Gastrocnemius medialis (tissue), 4 donors: ENCODE data around the gene PFN1. TPM values are rescaled to one million over a fixed set of nuclear protein-coding genes. Genes with fewer than 3 reads are reported as not detected.

Experiments used
- ATAC-seq, 2 donors: fragments of 150-250 bp; one replicate each; pipeline ENCODE4 v1.9.1; 2016
- DNase-seq, 2 donors: peaks; one replicate each; pipeline ENCODE4 v3.0.0-alpha.2; 2019
- H3K27ac ChIP-seq, 4 donors: fragments of 200-600 bp; sonication (generic); 1 replicate in 1 of 4; 2 replicates in 3 of 4; pipeline ENCODE4 v1.5.1; 2016 to 2018; ENCODE audit warnings: mild to moderate bottlenecking in 2 of 4, moderate library complexity in 1 of 4
- H3K27me3 ChIP-seq, 3 donors: fragments of 200-600 bp; sonication (generic) in 2 of 3; 1 replicate in 1 of 3; 2 replicates in 2 of 3; pipeline versions ENCODE4 v1.5.1 to v1.6.0; 2016 to 2019; ENCODE audit warnings: mild to moderate bottlenecking in 1 of 3, moderate library complexity in 1 of 3
- H3K36me3 ChIP-seq, 2 donors: fragments of 200-600 bp; sonication (generic) in 1 of 2; one replicate each; pipeline ENCODE4 v1.5.1; 2017 to 2018
- H3K4me1 ChIP-seq, 2 donors: fragments of 200-600 bp; sonication (generic) in 1 of 2; one replicate each; pipeline ENCODE4 v1.5.1; 2016 to 2017; ENCODE audit warnings: mild to moderate bottlenecking in 2 of 2
- H3K4me3 ChIP-seq, 4 donors: fragments of 200-600 bp; sonication (generic) in 3 of 4; 1 replicate in 1 of 4; 2 replicates in 3 of 4; pipeline ENCODE4 v1.5.1; 2016 to 2019; ENCODE audit warnings: mild to moderate bottlenecking in 2 of 4
- H3K9me3 ChIP-seq, 3 donors: fragments of 200-600 bp; sonication (generic) in 2 of 3; 1 replicate in 1 of 3; 2 replicates in 2 of 3; pipeline ENCODE4 v1.5.1; 2016 to 2019
- CTCF ChIP-seq, 5 experiments: fragments of 450-650 bp in 3 of 5; fragments of 200-600 bp in 2 of 5; sonication (generic) in 2 of 5; IDR thresholded peaks in 4 of 5; conservative IDR thresholded peaks in 1 of 5; 1 replicate in 4 of 5; 2 replicates in 1 of 5; pipeline ENCODE4 v1.5.1; 2016 to 2019; ENCODE audit warnings: antibody characterized with exemption in 5 of 5, mild to moderate bottlenecking in 3 of 5, moderate library complexity in 3 of 5
- POLR2A ChIP-seq, 2 donors: fragments of 450-650 bp; IDR thresholded peaks; one replicate each; pipeline ENCODE4 v1.6.1; 2017; ENCODE audit warnings: antibody characterized with exemption in 2 of 2, mild to moderate bottlenecking in 2 of 2, moderate library complexity in 2 of 2
- in situ Hi-C, 4 donors: fragments of 200-750 bp; cut with MboI; loops; one replicate each; pipeline versions ENCODE4 v1.15.0 to v1.8.0; 2017; ENCODE audit warnings: low sequenced_read_pairs in 4 of 4
- intact Hi-C: fragments of 100-400 bp; cut with DNase I; formaldehyde crosslinking; loops from one replicate; pipeline ENCODE4 v1.15.1; 2023; ENCODE audit warnings: low total_unique reads
- total RNA-seq, 4 donors: library from RNA; depleted of rRNA; stranded (reverse); fragments of >200 nt; gene quantifications; one replicate each; pipeline versions ENCODE4 v1.1.0 to v1.2.3, GENCODE V29; 2016

The PFN1 gene
- total RNA-seq, 4 donors from 2014 or later: 304 to 750 (median 599) TPM

GRCh38 chr17:4947411-4948165 lies 742 bp downstream of the PFN1 start:
- no peaks in the 10 kb centered on the region for H3K27me3 ChIP-seq
- H3K4me1 ChIP-seq: peaks cover 45 to 51% of the 10 kb centered on the region in 2 donors
- ATAC-seq (peak; percentile 5 to 18), DNase-seq (peak; percentile 48 to 56)
- H3K9me3 ChIP-seq: no peaks in the 10 kb centered on the region
- H3K27ac ChIP-seq: peak overlapping the region; percentile 96 to 100 (median 98)
- intact Hi-C loops: loop anchor here (1.0 kb wide), 1 partner anchor 53 kb away; no protein-coding TSS in a partner anchor
- H3K4me3 ChIP-seq: peak overlapping the region; percentile 85 to 99 (median 96)
- in situ Hi-C loops: no loop called here
- peaks cover 0 to 35% of the 10 kb centered on the region in 2 donors for H3K36me3 ChIP-seq
- no peak for TF ChIP-seq CTCF (IDR thresholded peaks at IDR 0.05 in 4 of 5, conservative IDR thresholded peaks at IDR 0.05 in 1 of 5)
- no peak for TF ChIP-seq POLR2A (IDR thresholded peaks at IDR 0.05)

GRCh38 chr17:4947010-4947410 lies 1.3 kb downstream of the PFN1 start:
- H3K9me3 ChIP-seq: no peaks in the 10 kb centered on the region
- H3K27me3 ChIP-seq: no peaks in the 10 kb centered on the region
- TF ChIP-seq CTCF (IDR thresholded peaks at IDR 0.05 in 4 of 5, conservative IDR thresholded peaks at IDR 0.05 in 1 of 5): no peak
- TF ChIP-seq POLR2A (IDR thresholded peaks at IDR 0.05): no peak
- peak overlapping the region; percentile 96 to 100 (median 98) for H3K27ac ChIP-seq
- in situ Hi-C loops (no loop called here), intact Hi-C loops (no loop called here)
- H3K4me1 ChIP-seq: peaks cover 44 to 47% of the 10 kb centered on the region in 2 donors
- ATAC-seq (no peak), DNase-seq (no peak)
- H3K36me3 ChIP-seq: peaks cover 0 to 40% of the 10 kb centered on the region in 2 donors
- H3K4me3 ChIP-seq: peak overlapping the region; percentile 85 to 99 (median 96)

GRCh38 chr17:4946312-4946976 lies 1.9 kb downstream of the PFN1 start:
- Histone ChIP-seq H3K27me3 (no peaks in the 10 kb centered on the region), H3K4me3 (peak overlapping the region; percentile 85 to 99 (median 96)), H3K27ac (peak overlapping the region; percentile 96 to 100 (median 98)), H3K36me3 (peaks cover 0 to 40% of the 10 kb centered on the region in 2 donors), H3K9me3 (no peaks in the 10 kb centered on the region), H3K4me1 (peaks cover 45 to 46% of the 10 kb centered on the region in 2 donors)
- ATAC-seq (no peak), DNase-seq (no peak)
- TF ChIP-seq POLR2A (IDR thresholded peaks at IDR 0.05) (no peak), CTCF (IDR thresholded peaks at IDR 0.05 in 4 of 5, conservative IDR thresholded peaks at IDR 0.05 in 1 of 5) (no peak)
- intact Hi-C loops: no loop called here
- in situ Hi-C loops: no loop called here

GRCh38 chr17:4945944-4946280 lies 2.4 kb downstream of the PFN1 start:
- Histone ChIP-seq H3K4me1 (peaks cover 45 to 46% of the 10 kb centered on the region in 2 donors), H3K9me3 (no peaks in the 10 kb centered on the region), H3K4me3 (peak overlapping the region in 3 of 4 donors; percentile 6 to 99 (median 96)), H3K27ac (peak overlapping the region; percentile 96 to 100 (median 98)), H3K27me3 (no peaks in the 10 kb centered on the region), H3K36me3 (peaks cover 0 to 40% of the 10 kb centered on the region in 2 donors)
- in situ Hi-C loops (no loop called here), intact Hi-C loops (no loop called here)
- ATAC-seq: no peak
- TF ChIP-seq POLR2A (IDR thresholded peaks at IDR 0.05): no peak
- TF ChIP-seq CTCF (IDR thresholded peaks at IDR 0.05 in 4 of 5, conservative IDR thresholded peaks at IDR 0.05 in 1 of 5): no peak
- no peak for DNase-seq
